Measurements from ENCODE around the gene PAXX.

DNA sequence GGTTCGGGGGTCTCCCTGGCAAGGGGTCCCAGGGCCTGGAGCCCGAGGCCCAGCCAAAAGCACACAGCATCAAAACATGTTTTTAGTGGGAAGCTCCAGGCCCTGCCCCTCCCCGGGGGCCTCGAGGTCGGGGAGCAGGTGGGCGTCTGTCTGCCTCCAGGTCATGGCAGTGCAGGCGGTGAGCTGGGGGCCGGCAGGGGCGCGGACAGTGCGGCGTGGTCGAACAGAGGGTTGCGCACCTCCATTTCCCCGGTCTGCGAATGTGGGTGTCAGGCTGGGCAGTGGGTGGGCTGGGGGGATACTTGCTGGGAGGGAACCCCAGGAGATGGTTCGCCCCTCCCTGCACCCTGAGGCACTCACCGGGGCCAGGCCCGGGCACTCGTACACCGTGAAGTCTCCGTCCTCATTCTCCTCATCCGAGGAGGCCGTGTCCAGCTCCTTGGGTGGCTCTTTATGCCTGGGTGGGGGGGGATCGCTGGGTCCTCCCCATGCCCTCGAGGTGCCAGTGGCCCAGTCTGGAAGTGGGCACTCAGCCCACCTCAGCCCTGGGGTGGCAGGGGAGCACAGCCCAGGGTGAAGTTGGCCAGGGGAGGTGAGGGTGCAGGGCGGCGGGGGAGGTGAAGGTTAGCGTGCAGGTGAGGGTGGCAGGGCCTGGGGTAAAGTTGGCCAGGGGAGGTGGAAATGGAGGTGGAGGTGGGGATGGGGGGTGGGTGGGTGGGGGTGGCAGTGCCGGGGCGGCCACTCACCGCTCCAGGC lies 47.6 kb downstream of the PAXX start:
- no peak for TF ChIP-seq POLR2A (IDR thresholded peaks at IDR 0.05)
- TF ChIP-seq, protein P1, sequence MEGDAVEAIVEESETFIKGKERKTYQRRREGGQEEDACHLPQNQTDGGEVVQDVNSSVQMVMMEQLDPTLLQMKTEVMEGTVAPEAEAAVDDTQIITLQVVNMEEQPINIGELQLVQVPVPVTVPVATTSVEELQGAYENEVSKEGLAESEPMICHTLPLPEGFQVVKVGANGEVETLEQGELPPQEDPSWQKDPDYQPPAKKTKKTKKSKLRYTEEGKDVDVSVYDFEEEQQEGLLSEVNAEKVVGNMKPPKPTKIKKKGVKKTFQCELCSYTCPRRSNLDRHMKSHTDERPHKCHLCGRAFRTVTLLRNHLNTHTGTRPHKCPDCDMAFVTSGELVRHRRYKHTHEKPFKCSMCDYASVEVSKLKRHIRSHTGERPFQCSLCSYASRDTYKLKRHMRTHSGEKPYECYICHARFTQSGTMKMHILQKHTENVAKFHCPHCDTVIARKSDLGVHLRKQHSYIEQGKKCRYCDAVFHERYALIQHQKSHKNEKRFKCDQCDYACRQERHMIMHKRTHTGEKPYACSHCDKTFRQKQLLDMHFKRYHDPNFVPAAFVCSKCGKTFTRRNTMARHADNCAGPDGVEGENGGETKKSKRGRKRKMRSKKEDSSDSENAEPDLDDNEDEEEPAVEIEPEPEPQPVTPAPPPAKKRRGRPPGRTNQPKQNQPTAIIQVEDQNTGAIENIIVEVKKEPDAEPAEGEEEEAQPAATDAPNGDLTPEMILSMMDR (IDR thresholded peaks at IDR 0.05): no peak
